HG03159 (cell line): ENCODE results near the gene CRYBB3.
"Not testable (repeated sequence)": the region's sequence is repeated elsewhere in the genome, so short reads cannot be mapped to it uniquely, and the experiment has no call there.

Experiments
- ATAC-seq: cut with Tn5 transposase; IDR thresholded peaks from one replicate; pipeline ENCODE4 v1.9.1; 2021; ENCODE audit warnings: mild to moderate bottlenecking, moderate library complexity; ENCODE audit not compliant: unreplicated experiment

The CRYBB3 gene

GRCh38 chr22:25204547-25204946, 4.9 kb downstream of the CRYBB3 start:
- not testable (repeated sequence) for ATAC-seq

GRCh38 chr22:25205847-25206246, 6.2 kb downstream of the CRYBB3 start:
- no peak for ATAC-seq

GRCh38 chr22:25206998-25207397, 7.3 kb downstream of the CRYBB3 start:
- no peak for ATAC-seq

GRCh38 chr22:25207553-25208157, 8.0 kb downstream of the CRYBB3 start:
- no peak for ATAC-seq

GRCh38 chr22:25208328-25208727, 8.7 kb downstream of the CRYBB3 start:
- no peak for ATAC-seq

- ATAC-seq = no peak
Measured at GRCh38 chr22:25208743-25209505, 9.3 kb downstream of the CRYBB3 start.

GRCh38 chr22:25210793-25211192, 11.1 kb downstream of the CRYBB3 start:
- ATAC-seq = no peak

GRCh38 chr22:25212337-25212736, 12.7 kb downstream of the CRYBB3 start:
- ATAC-seq = no peak

GRCh38 chr22:25213221-25213620, 13.6 kb downstream of the CRYBB3 start:
- ATAC-seq = no peak

GRCh38 chr22:25216230-25216629, 16.6 kb downstream of the CRYBB3 start:
- no peak for ATAC-seq

GRCh38 chr22:25219211-25219689, 19.6 kb downstream of the CRYBB3 start, which contains the start of gene CRYBB2:
Gene CRYBB2 (plus strand): TSS chr22:25219639. CDS start chr22:25221430, 1,791 bp downstream.
- no peak for ATAC-seq

GRCh38 chr22:25219948-25220442, 20.3 kb downstream of the CRYBB3 start:
- no peak for ATAC-seq

GRCh38 chr22:25221790-25222189, 22.1 kb downstream of the CRYBB3 start:
- ATAC-seq = no peak

GRCh38 chr22:25223269-25223850, 23.7 kb downstream of the CRYBB3 start:
- ATAC-seq = no peak

GRCh38 chr22:25228822-25229221, 29.2 kb downstream of the CRYBB3 start:
- no peak for ATAC-seq

GRCh38 chr22:25230760-25231159, 31.1 kb downstream of the CRYBB3 start:
- not testable (repeated sequence) for ATAC-seq

- no peak for ATAC-seq
Measured at GRCh38 chr22:25232301-25232700, 32.6 kb downstream of the CRYBB3 start.

GRCh38 chr22:25233706-25234105, 34.0 kb downstream of the CRYBB3 start:
- not testable (repeated sequence) for ATAC-seq

GRCh38 chr22:25235547-25236290, 36.1 kb downstream of the CRYBB3 start:
- ATAC-seq = no peak

- no peak for ATAC-seq
Measured at GRCh38 chr22:25236417-25236816, 36.8 kb downstream of the CRYBB3 start.

GRCh38 chr22:25237503-25237902, 37.8 kb downstream of the CRYBB3 start:
- no peak for ATAC-seq
